GM21381 (cell line): Measurements from ENCODE around the gene VPS26A.

Experiments used
- ATAC-seq: cut with Tn5 transposase; IDR thresholded peaks from one replicate; pipeline ENCODE4 v1.9.1; 2021; ENCODE audit warnings: mild to moderate bottlenecking, moderate library complexity; ENCODE audit not compliant: unreplicated experiment

Gene VPS26A

GRCh38 chr10:69218831-69219230, 94.9 kb downstream of the VPS26A start:
- no peak for ATAC-seq

GRCh38 chr10:69220041-69220451, 96.1 kb downstream of the VPS26A start, which contains the start of gene HKDC1:
Gene HKDC1 (plus strand): TSS chr10:69220332. CDS start chr10:69220436, 104 bp downstream.
- no peak for ATAC-seq

- ATAC-seq: no peak
Observed at GRCh38 chr10:69220507-69220906, 96.5 kb downstream of the VPS26A start.
